GM19455 (cell line): Measurements from ENCODE around the gene IQCN.

Source experiments
- ATAC-seq: cut with Tn5 transposase; IDR thresholded peaks from one replicate; pipeline ENCODE4 v1.9.1; 2021; ENCODE audit not compliant: unreplicated experiment

Gene IQCN

GRCh38 chr19:18266771-18267686 is 7.2 kb downstream of the IQCN start:
- ATAC-seq = no peak

GRCh38 chr19:18265582-18265981 is 8.7 kb downstream of the IQCN start:
- no peak for ATAC-seq

GRCh38 chr19:18264971-18265540 is 9.2 kb downstream of the IQCN start:
- no peak for ATAC-seq

- no peak for ATAC-seq
Observed at GRCh38 chr19:18264137-18264854, 10.0 kb downstream of the IQCN start.

GRCh38 chr19:18263324-18264136 is 10.7 kb downstream of the IQCN start:
- ATAC-seq = no peak

GRCh38 chr19:18262917-18263316 is 11.3 kb downstream of the IQCN start:
- no peak for ATAC-seq

- no peak for ATAC-seq
Observed at GRCh38 chr19:18262144-18262543, 12.1 kb downstream of the IQCN start.

GRCh38 chr19:18261474-18261873 is 12.8 kb downstream of the IQCN start:
- ATAC-seq = no peak

GRCh38 chr19:18259893-18260292 is 14.4 kb downstream of the IQCN start:
- ATAC-seq = no peak

- ATAC-seq = no peak
Observed at GRCh38 chr19:18257503-18258470, 16.5 kb downstream of the IQCN start.

- ATAC-seq = no peak
Observed at GRCh38 chr19:18254546-18255503, 19.4 kb downstream of the IQCN start.

GRCh38 chr19:18253716-18254115 is 20.5 kb downstream of the IQCN start:
- no peak for ATAC-seq

- ATAC-seq = no peak
Observed at GRCh38 chr19:18253130-18253529, 21.1 kb downstream of the IQCN start.

GRCh38 chr19:18252370-18252717 is 21.9 kb downstream of the IQCN start:
- ATAC-seq = no peak

GRCh38 chr19:18251587-18252369 is 22.5 kb downstream of the IQCN start:
- no peak for ATAC-seq

GRCh38 chr19:18249834-18250233 is 24.4 kb downstream of the IQCN start:
- no peak for ATAC-seq

GRCh38 chr19:18245297-18245696 is 29.0 kb downstream of the IQCN start:
- no peak for ATAC-seq

- no peak for ATAC-seq
Observed at GRCh38 chr19:18239303-18239702, 34.9 kb downstream of the IQCN start.
